NCI-H187 treated with DMSO at 0.1 percent for 48 hours (cell line): ENCODE results near the gene RAET1G.
"Not testable (repeated sequence)": the region's sequence is repeated elsewhere in the genome, so short reads cannot be mapped to it uniquely, and the experiment has no call there.

Source experiments
- DNase-seq: peaks from one replicate; lab custom pipeline; 2025; lab: John Stamatoyannopoulos, UW

The RAET1G gene

GRCh38 chr6:149897015-149897697 is 25.8 kb downstream of the RAET1G start:
- no peak for DNase-seq

GRCh38 chr6:149896491-149896890 is 26.4 kb downstream of the RAET1G start:
- DNase-seq, result no peak

- no peak for DNase-seq
Measured at GRCh38 chr6:149895833-149896271, 27.1 kb downstream of the RAET1G start.

GRCh38 chr6:149895048-149895590 is 27.8 kb downstream of the RAET1G start:
- DNase-seq, result no peak

GRCh38 chr6:149891864-149892263 is 31.1 kb downstream of the RAET1G start:
- DNase-seq, result not testable (repeated sequence)

GRCh38 chr6:149891259-149891658 is 31.7 kb downstream of the RAET1G start:
- DNase-seq, result no peak

- no peak for DNase-seq
Measured at GRCh38 chr6:149890629-149891045, 32.3 kb downstream of the RAET1G start.

GRCh38 chr6:149889326-149889725 is 33.6 kb downstream of the RAET1G start:
- no peak for DNase-seq

GRCh38 chr6:149888659-149889058 is 34.3 kb downstream of the RAET1G start:
- peak; percentile 56 for DNase-seq

GRCh38 chr6:149888093-149888492 is 34.8 kb downstream of the RAET1G start:
- DNase-seq, result no peak

GRCh38 chr6:149887343-149887742 is 35.6 kb downstream of the RAET1G start:
- DNase-seq, result no peak

GRCh38 chr6:149885888-149886287 is 37.0 kb downstream of the RAET1G start:
- no peak for DNase-seq

GRCh38 chr6:149884617-149885016 is 38.3 kb downstream of the RAET1G start:
- no peak for DNase-seq

GRCh38 chr6:149884215-149884614 is 38.7 kb downstream of the RAET1G start:
- no peak for DNase-seq

GRCh38 chr6:149881860-149882259 is 41.1 kb downstream of the RAET1G start:
- DNase-seq, result no peak

GRCh38 chr6:149881066-149881766 is 41.7 kb downstream of the RAET1G start:
- DNase-seq, result no peak

GRCh38 chr6:149877659-149878058 is 45.3 kb downstream of the RAET1G start:
- no peak for DNase-seq

- no peak for DNase-seq
Measured at GRCh38 chr6:149876241-149876933, 46.5 kb downstream of the RAET1G start.

- no peak for DNase-seq
Measured at GRCh38 chr6:149872233-149872632, 50.7 kb downstream of the RAET1G start.

- DNase-seq, result no peak
Measured at GRCh38 chr6:149871182-149871581, 51.7 kb downstream of the RAET1G start.

GRCh38 chr6:149869275-149869892 is 53.5 kb downstream of the RAET1G start:
- no peak for DNase-seq
